Subcutaneous preadipocyte (primary cell): ENCODE measurements around the gene B3GALNT1. TPM values are rescaled to one million over a fixed set of nuclear protein-coding genes. Genes with fewer than 3 reads are reported as not detected.

Experiments
- total RNA-seq: library from RNA; depleted of rRNA; stranded (reverse); fragments of >200 nt; gene quantifications from 2 replicates; pipeline ENCODE4 v1.2.3, GENCODE V29; 2012

The B3GALNT1 gene
- 7.3 and 17.8 TPM in 2 replicates for total RNA-seq

GRCh38 chr3:161104561-161105551 is at the start of gene B3GALNT1:
Gene B3GALNT1, minus strand, starts transcription at chr3:161105349. Its CDS starts 18,595 bp downstream, at chr3:161086754.

Other genes with a start within 250 kb of the B3GALNT1 start
- gene NMD3, start 116.0 kb upstream of the B3GALNT1 start, total RNA-seq, result 48.9 and 69.2 TPM in 2 replicates